Measurements from ENCODE around the gene PKNOX2. TPM values are rescaled to one million over a fixed set of nuclear protein-coding genes. Genes with fewer than 3 reads are reported as not detected.
A peak's percentile ranks its signal among the peaks of the same experiment; 100 is the strongest.

The PKNOX2 gene
- total RNA-seq, 1 donor from 2014 or later = 21.5 TPM

DNA sequence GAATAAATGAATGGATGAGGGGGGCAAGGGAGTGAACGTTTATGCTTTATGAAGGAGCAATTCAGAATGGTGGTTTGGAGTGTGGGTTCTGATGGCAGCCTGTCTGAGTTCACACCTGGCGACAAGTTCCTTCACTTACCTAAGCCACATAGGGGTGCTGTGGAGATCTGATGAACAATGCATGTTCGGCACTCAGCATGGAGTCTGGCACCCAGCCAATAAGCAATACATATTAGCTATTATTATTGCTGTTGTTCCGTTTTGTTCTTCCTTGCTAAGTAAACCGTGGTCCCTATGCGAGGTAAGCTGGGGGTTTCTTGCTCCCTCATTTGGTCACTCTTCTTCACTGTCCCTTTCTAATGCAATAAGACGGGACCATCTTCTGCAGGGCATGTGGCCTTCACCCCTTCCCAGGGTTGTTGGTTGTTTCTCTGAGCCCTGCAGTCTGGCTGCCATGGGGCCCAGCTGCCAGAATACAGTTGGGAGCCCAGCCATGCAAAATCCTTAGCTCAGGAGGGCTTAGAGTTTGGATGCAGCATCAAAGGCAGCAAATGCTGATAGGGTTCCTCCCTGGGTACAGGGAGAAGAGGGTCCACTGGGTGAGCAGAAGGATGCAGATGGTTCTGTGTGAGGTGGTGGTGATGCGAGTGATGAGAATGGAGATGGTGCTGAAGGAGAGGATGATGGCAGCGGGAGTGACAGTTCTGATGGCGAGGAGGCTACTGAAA lies 6.4 kb upstream of the PKNOX2 start:
- H3K27ac Mint-ChIP-seq (ENCODE audit: unreplicated experiment) = no peak overlapping the region
- peaks cover 5% of the 10 kb centered on the region for H3K36me3 Mint-ChIP-seq (ENCODE audit: low read depth)
- TF ChIP-seq, protein P1, sequence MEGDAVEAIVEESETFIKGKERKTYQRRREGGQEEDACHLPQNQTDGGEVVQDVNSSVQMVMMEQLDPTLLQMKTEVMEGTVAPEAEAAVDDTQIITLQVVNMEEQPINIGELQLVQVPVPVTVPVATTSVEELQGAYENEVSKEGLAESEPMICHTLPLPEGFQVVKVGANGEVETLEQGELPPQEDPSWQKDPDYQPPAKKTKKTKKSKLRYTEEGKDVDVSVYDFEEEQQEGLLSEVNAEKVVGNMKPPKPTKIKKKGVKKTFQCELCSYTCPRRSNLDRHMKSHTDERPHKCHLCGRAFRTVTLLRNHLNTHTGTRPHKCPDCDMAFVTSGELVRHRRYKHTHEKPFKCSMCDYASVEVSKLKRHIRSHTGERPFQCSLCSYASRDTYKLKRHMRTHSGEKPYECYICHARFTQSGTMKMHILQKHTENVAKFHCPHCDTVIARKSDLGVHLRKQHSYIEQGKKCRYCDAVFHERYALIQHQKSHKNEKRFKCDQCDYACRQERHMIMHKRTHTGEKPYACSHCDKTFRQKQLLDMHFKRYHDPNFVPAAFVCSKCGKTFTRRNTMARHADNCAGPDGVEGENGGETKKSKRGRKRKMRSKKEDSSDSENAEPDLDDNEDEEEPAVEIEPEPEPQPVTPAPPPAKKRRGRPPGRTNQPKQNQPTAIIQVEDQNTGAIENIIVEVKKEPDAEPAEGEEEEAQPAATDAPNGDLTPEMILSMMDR (conservative IDR thresholded peaks at IDR 0.05) = no peak
- peaks cover 3% of the 10 kb centered on the region for H3K27me3 Mint-ChIP-seq (ENCODE audit: low read depth)
- H3K9me3 Mint-ChIP-seq = no peaks in the 10 kb centered on the region
- no peak for DNase-seq (ENCODE audit: low read depth, low spot score)
- H3K4me1 Mint-ChIP-seq = peaks cover 62% of the 10 kb centered on the region
- H3K4me3 Mint-ChIP-seq = no peak overlapping the region

DNA sequence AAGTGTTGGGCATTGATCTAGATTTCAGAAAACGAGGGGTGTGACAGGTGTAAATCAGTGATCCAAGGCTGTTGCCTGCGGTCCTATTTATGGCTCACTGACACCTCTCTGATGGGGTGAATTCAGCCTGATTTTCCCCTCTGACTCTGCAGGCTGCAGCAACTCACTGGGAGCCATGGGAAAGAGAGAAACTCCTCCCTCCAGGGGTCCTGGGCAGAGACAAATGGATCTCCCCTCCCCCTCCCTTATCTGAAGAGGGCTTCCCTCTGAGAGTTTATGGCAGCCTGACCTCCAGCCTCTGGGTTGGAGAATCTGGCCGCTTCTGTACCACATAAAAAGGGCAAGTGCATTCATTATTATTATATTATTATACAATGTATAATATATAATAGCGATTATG lies 1.8 kb upstream of the PKNOX2 start:
- TF ChIP-seq, protein P1 (conservative IDR thresholded peaks at IDR 0.05) = no peak
- DNase-seq (ENCODE audit: low read depth, low spot score) = peak; percentile 23
- H3K4me1 Mint-ChIP-seq = peaks cover 57% of the 10 kb centered on the region
- peak overlapping the region; percentile 60 for H3K27ac Mint-ChIP-seq (ENCODE audit: unreplicated experiment)
- H3K9me3 Mint-ChIP-seq = no peaks in the 10 kb centered on the region
- no peaks in the 10 kb centered on the region for H3K36me3 Mint-ChIP-seq (ENCODE audit: low read depth)
- H3K4me3 Mint-ChIP-seq = peak overlapping the region; percentile 92
- peaks cover 12% of the 10 kb centered on the region for H3K27me3 Mint-ChIP-seq (ENCODE audit: low read depth)

DNA sequence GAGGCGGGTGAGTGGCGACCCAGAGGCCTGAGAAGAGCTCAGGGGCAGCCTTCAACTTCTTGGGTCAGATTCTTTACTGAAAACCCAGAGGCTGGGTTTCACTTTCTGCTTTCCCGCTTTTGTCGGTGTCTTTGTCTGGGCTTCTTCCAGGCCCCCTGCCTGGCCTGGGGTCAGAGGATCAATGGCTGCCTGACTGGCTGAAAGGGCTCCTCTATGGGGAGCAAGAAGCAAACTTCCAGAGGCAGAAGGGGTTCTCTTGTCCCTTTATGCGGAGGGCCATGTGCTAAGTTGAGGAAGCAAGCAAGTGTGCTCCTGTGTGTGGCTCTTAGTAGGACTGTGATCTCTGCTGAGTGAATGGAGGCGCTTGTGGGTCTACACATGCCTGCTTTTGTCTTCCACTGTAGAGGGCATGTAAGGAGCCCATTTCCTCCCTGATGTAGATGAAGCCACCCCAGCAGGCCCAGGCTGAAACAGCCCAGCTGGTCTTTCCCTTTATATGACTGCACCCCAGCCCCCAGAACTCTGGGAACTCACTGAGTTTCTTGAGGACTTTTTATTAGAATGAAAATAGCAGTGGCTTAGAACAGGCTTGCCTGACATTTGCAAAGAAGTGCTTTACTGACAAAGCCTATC lies 1.0 kb upstream of the PKNOX2 start:
- TF ChIP-seq, protein P1 (conservative IDR thresholded peaks at IDR 0.05) = no peak
- Mint-ChIP-seq H3K36me3 (ENCODE audit: low read depth) (no peaks in the 10 kb centered on the region), H3K4me3 (peak overlapping the region; percentile 92), H3K27me3 (ENCODE audit: low read depth) (peaks cover 9% of the 10 kb centered on the region), H3K9me3 (no peaks in the 10 kb centered on the region), H3K4me1 (peaks cover 62% of the 10 kb centered on the region), H3K27ac (ENCODE audit: unreplicated experiment) (peak overlapping the region; percentile 98)
- peak; percentile 47 for DNase-seq (ENCODE audit: low read depth, low spot score)

DNA sequence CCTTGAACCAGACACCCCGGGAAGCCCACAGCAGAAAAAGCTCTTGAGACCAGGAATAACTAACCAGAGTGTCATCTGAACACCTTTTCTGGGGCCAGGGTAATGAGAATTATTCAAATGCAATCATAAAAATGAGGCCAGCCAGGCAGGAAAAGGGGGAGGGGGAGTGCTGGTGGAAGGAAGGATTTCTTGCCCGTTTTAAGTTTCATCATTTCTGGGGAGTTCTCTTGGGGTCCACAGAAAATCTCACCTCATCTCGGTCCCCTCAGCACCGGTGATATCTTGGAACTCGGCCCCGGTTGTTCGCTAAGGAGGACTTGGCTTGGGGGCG lies 495 bp upstream of the PKNOX2 start:
- Mint-ChIP-seq H3K4me3 (peak overlapping the region; percentile 92), H3K4me1 (peaks cover 65% of the 10 kb centered on the region), H3K36me3 (ENCODE audit: low read depth) (no peaks in the 10 kb centered on the region), H3K27me3 (ENCODE audit: low read depth) (peaks cover 10% of the 10 kb centered on the region), H3K9me3 (no peaks in the 10 kb centered on the region), H3K27ac (ENCODE audit: unreplicated experiment) (peak overlapping the region; percentile 98)
- TF ChIP-seq, protein P1 (conservative IDR thresholded peaks at IDR 0.05) = no peak
- DNase-seq (ENCODE audit: low read depth, low spot score) = no peak

DNA sequence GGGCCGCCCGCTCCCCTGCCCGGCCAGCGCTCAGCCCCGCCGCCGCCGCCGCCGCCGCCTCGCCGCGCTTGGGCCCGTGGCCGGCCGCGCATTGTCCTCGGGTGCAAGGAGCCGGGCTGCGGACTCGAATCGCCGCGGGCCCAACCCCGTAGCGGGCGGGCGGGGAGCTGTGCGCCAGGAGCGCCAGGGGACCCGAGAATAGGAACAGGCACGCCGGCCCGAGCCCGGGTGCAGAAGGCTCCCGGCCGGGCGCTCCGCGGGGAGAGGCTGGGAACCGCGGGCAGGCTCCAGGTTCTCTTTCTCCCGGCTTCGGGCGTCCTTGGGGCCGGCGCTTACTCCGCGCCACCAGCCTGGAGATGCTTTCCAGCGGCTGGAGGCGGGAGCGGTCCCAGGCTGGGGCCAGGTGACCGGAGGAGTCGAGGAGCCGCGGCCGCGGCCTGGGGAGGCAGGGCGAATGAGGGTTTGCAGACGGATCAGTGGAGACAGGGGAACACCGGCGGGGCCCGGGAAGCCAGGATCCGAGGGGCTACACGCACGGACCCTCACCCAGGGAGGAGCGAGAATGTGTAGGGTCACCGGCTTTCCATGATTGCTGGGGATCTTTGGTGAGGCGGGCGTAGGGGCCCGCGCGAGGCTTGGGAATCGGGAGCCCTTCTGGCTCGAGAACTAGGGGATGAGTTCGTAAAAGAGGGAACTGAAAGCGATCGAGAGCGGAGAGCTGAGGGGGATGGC lies 726 bp downstream of the PKNOX2 start:
- TF ChIP-seq, protein P1 (conservative IDR thresholded peaks at IDR 0.05) = no peak
- Mint-ChIP-seq H3K4me1 (peaks cover 73% of the 10 kb centered on the region), H3K27ac (ENCODE audit: unreplicated experiment) (peak overlapping the region; percentile 97), H3K27me3 (ENCODE audit: low read depth) (peaks cover 13% of the 10 kb centered on the region), H3K4me3 (peak overlapping the region; percentile 98), H3K36me3 (ENCODE audit: low read depth) (no peaks in the 10 kb centered on the region), H3K9me3 (no peaks in the 10 kb centered on the region)
- no peak for DNase-seq (ENCODE audit: low read depth, low spot score)
